HCT116 (cell line): ENCODE results near the gene KDM6B. TPM values are rescaled to one million over a fixed set of nuclear protein-coding genes. Genes with fewer than 3 reads are reported as not detected.

ENCODE experiments used
- ATAC-seq: fragments of 200-7000 bp; cut with Tn5 transposase; 2 replicates; pipeline ENCODE4 v1.9.1; 2020; ENCODE audit warnings: mild to moderate bottlenecking, moderate library complexity
- BruUV-seq: library from RNA; stranded (reverse); fragments of 400-500 nt; replicated peaks from 2 replicates; lab custom pipeline; 2021; lab: Mats Ljungman, UMichigan
- CTCF ChIA-PET: fragments of 300-600 bp; sonication (Branson Sonifier 250); formaldehyde crosslinking; loops from one replicate; lab custom pipeline; 2021; ENCODE audit warnings: antibody characterized with exemption; lab: Charles Lee
- POLR2A ChIA-PET: fragments of 300-600, 350-600 bp; sonication (Branson Sonifier 250); formaldehyde crosslinking; loops from one replicate; lab custom pipeline; 2021; ENCODE audit warnings: antibody characterized with exemption; lab: Charles Lee
- RAD21 ChIA-PET, 2 experiments: fragments of 300-600 bp; sonication (Branson Sonifier 250); formaldehyde crosslinking; loops; one replicate each; lab custom pipeline; 2023; ENCODE audit warnings: low total read pairs in 2 of 2; ENCODE audit not compliant: uncharacterized antibody in 2 of 2, unreplicated experiment in 2 of 2, low non-redundant PET in 1 of 2; lab: Charles Lee
- DNase-seq: peaks from one replicate; pipeline ENCODE4 v3.0.0-alpha.2; 2010; ENCODE audit warnings: low read depth, low spot score
- H2AFZ ChIP-seq: fragments of 200-600 bp; shearing (Covaris generic), sonication (generic); 2 replicates; pipeline ENCODE4 v1.6.1; 2017; ENCODE audit warnings: low read depth, mixed run types, mixed read lengths, antibody characterized with exemption, low read length; ENCODE audit not compliant: poor library complexity, severe bottlenecking
- H3K27ac ChIP-seq: 2 replicates; pipeline ENCODE4 v1.5.1; 2012; ENCODE audit warnings: low read depth, low read length
- H3K27me3 ChIP-seq: fragments of 200-600 bp; sonication (generic); 2 replicates; pipeline ENCODE4 v1.6.1; 2016; ENCODE audit warnings: mixed run types, low read length, mixed read lengths; ENCODE audit not compliant: insufficient read depth
- H3K36me3 ChIP-seq, 2 experiments: fragments of 200-500 bp in 1 of 2; fragments of 200-600 bp in 1 of 2; sonication (Bioruptor generic) in 1 of 2; sonication (generic) in 1 of 2; 2 replicates each; pipeline versions ENCODE4 v1.5.1 to v1.6.1; 2014 to 2016; ENCODE audit warnings: low read length in 2 of 2, inconsistent platforms in 1 of 2, mixed read lengths in 1 of 2, mixed run types in 1 of 2; ENCODE audit not compliant: insufficient read depth in 2 of 2, control insufficient read depth in 1 of 2
- H3K4me1 ChIP-seq, 2 experiments: fragments of 200-600 bp in 1 of 2; sonication (generic) in 1 of 2; 2 replicates each; pipeline versions ENCODE4 v1.5.1 to v1.6.1; 2012 to 2017; ENCODE audit warnings: low read length in 2 of 2, inconsistent platforms in 1 of 2, mild to moderate bottlenecking in 1 of 2, mixed read lengths in 1 of 2, mixed run types in 1 of 2, moderate library complexity in 1 of 2; ENCODE audit not compliant: insufficient read depth in 2 of 2, control insufficient read depth in 1 of 2
- H3K4me2 ChIP-seq: fragments of 200-600 bp; sonication (generic); 2 replicates; pipeline ENCODE4 v1.6.1; 2017; ENCODE audit warnings: mixed run types, low read length, mixed read lengths
- H3K4me3 ChIP-seq, 2 experiments: fragments of 200-600 bp in 1 of 2; sonication (generic) in 1 of 2; replicated peaks in 1 of 2; 2 replicates each; pipeline ENCODE4 v1.5.1; 2011 to 2016; ENCODE audit warnings: low read length in 2 of 2, control low read depth in 1 of 2, low read depth in 1 of 2, mild to moderate bottlenecking in 1 of 2, mixed read lengths in 1 of 2, mixed run types in 1 of 2
- H3K79me2 ChIP-seq: fragments of 200-600 bp; sonication (generic); 2 replicates; pipeline ENCODE4 v1.6.1; 2017; ENCODE audit warnings: mild to moderate bottlenecking, mixed run types, low read length, moderate library complexity, mixed read lengths; ENCODE audit not compliant: insufficient read depth
- H3K9ac ChIP-seq: fragments of 200-600 bp; sonication (generic); 2 replicates; pipeline ENCODE4 v1.6.1; 2016; ENCODE audit warnings: low read length, mixed read lengths
- H3K9me2 ChIP-seq: fragments of 200-600 bp; sonication (generic), shearing (Covaris generic); 2 replicates; pipeline ENCODE4 v1.6.1; 2017; ENCODE audit warnings: mixed run types, mild to moderate bottlenecking, moderate library complexity; ENCODE audit not compliant: insufficient read depth
- H3K9me3 ChIP-seq, 2 experiments: fragments of 200-500 bp in 1 of 2; fragments of 200-600 bp in 1 of 2; sonication (Bioruptor generic) in 1 of 2; sonication (generic) in 1 of 2; 2 replicates each; pipeline ENCODE4 v1.6.1; 2014 to 2017; ENCODE audit warnings: low read length in 2 of 2, mixed read lengths in 2 of 2, inconsistent platforms in 1 of 2, low read depth in 1 of 2, mild to moderate bottlenecking in 1 of 2, mixed run types in 1 of 2, moderate library complexity in 1 of 2; ENCODE audit not compliant: control insufficient read depth in 1 of 2, insufficient read depth in 1 of 2
- H4K20me1 ChIP-seq: fragments of 200-600 bp; sonication (generic), shearing (Covaris generic); 2 replicates; pipeline ENCODE4 v1.6.1; 2017; ENCODE audit warnings: mixed run types, mild to moderate bottlenecking, moderate library complexity; ENCODE audit not compliant: insufficient read depth
- ATF3 ChIP-seq: IDR thresholded peaks from 2 replicates; pipeline ENCODE4 v1.6.1; 2012
- CBX3 ChIP-seq: IDR thresholded peaks from 2 replicates; pipeline ENCODE4 v1.6.1; 2012; ENCODE audit warnings: low read depth
- CTCF ChIP-seq, 3 experiments: fragments of 200-600 bp in 1 of 3; sonication (generic) in 1 of 3; IDR thresholded peaks in 2 of 3; conservative IDR thresholded peaks in 1 of 3; 2 replicates each; pipeline ENCODE4 v1.5.1; 2012 to 2017; ENCODE audit warnings: low read depth in 2 of 3, low read length in 2 of 3, antibody characterized with exemption in 1 of 3, borderline replicate concordance in 1 of 3, control low read depth in 1 of 3, mild to moderate bottlenecking in 1 of 3, mixed read lengths in 1 of 3, mixed run types in 1 of 3, moderate library complexity in 1 of 3; ENCODE audit not compliant: insufficient read depth in 1 of 3
- EGR1 ChIP-seq: IDR thresholded peaks from 2 replicates; pipeline ENCODE4 v1.6.1; 2012; ENCODE audit warnings: low read depth
- ELF1 ChIP-seq: IDR thresholded peaks from 2 replicates; pipeline ENCODE4 v1.6.1; 2012; ENCODE audit warnings: low read depth, borderline replicate concordance
- EZH2 ChIP-seq: fragments of 200-600 bp; sonication (generic); IDR thresholded peaks from 2 replicates; pipeline ENCODE4 v1.6.1; 2017; ENCODE audit warnings: antibody characterized with exemption, mixed run types
- JUND ChIP-seq: IDR thresholded peaks from 2 replicates; pipeline ENCODE4 v1.6.1; 2012
- MAX ChIP-seq: IDR thresholded peaks from 2 replicates; pipeline ENCODE4 v1.6.1; 2012
- POLR2A ChIP-seq: IDR thresholded peaks from 2 replicates; pipeline ENCODE4 v1.7.0; 2011; ENCODE audit warnings: borderline replicate concordance; ENCODE audit not compliant: insufficient read depth, insufficient read length; ENCODE audit errors: extremely low read depth
- POLR2AphosphoS5 ChIP-seq: IDR thresholded peaks from 2 replicates; pipeline ENCODE4 v1.6.1; 2011; ENCODE audit warnings: mild to moderate bottlenecking, low read depth, low read length, moderate library complexity
- REST ChIP-seq: IDR thresholded peaks from 2 replicates; pipeline ENCODE4 v1.6.1; 2012; ENCODE audit warnings: low read depth
- SIN3A ChIP-seq: IDR thresholded peaks from 2 replicates; pipeline ENCODE4 v1.6.1; 2012; ENCODE audit warnings: low read depth
- SP1 ChIP-seq: IDR thresholded peaks from 2 replicates; pipeline ENCODE4 v1.6.1; 2012; ENCODE audit warnings: low read depth
- TCF7L2 ChIP-seq: IDR thresholded peaks from 2 replicates; pipeline ENCODE4 v1.7.0; 2011; ENCODE audit warnings: borderline replicate concordance, inconsistent platforms; ENCODE audit not compliant: insufficient read depth, insufficient read length; ENCODE audit errors: extremely low read depth
- YY1 ChIP-seq: IDR thresholded peaks from 2 replicates; pipeline ENCODE4 v1.6.1; 2011; ENCODE audit warnings: low read length, low read depth, moderate library complexity, mild to moderate bottlenecking; ENCODE audit not compliant: insufficient replicate concordance; ENCODE audit errors: extremely low read depth
- ZFX ChIP-seq: fragments of 450-650 bp; IDR thresholded peaks from 2 replicates; pipeline ENCODE4 v1.6.1; 2017
- ZNF274 ChIP-seq: fragments of 200-500 bp; sonication (Bioruptor generic); IDR thresholded peaks from 2 replicates; pipeline ENCODE4 v1.6.1; 2014; ENCODE audit warnings: mild to moderate bottlenecking, low read depth, low read length, inconsistent platforms
- intact Hi-C: fragments of 100-400 bp; cut with micrococcal nuclease; formaldehyde crosslinking; loops from 2 replicates; pipeline ENCODE4 v1.10.0; 2022
- total RNA-seq: library from RNA; stranded (reverse); gene quantifications from one replicate; pipeline ENCODE4 v1.2.1, GENCODE V29; 2021; ENCODE audit not compliant: unreplicated experiment

Gene KDM6B
- total RNA-seq, 1 experiment from 2014 or later: 42.1 TPM

- H2AFZ ChIP-seq: no peak overlapping the region
- ChIA-PET CTCF (interaction anchor here (1.8 kb wide), 1 partner anchor 8 kb away, joined by 9 read pairs; no protein-coding TSS in a partner anchor), RAD21 (no interaction called here), POLR2A (interaction anchor here (0.6 to 1.1 kb wide), 2 partner anchors 28 to 213 kb away, joined by 3 read pairs; no protein-coding TSS in a partner anchor)
- no peak overlapping the region for H3K4me3 ChIP-seq
- H3K9me3 ChIP-seq: no peaks in the 10 kb centered on the region
- no peaks in the 10 kb centered on the region for H3K79me2 ChIP-seq
- no peak overlapping the region for H3K27ac ChIP-seq
- H3K27me3 ChIP-seq: no peaks in the 10 kb centered on the region
- no peak overlapping the region for H3K4me2 ChIP-seq
- DNase-seq (no peak), ATAC-seq (no peak)
- no peak overlapping the region for H3K9ac ChIP-seq
- no TSS peak for BruUV-seq
- TF ChIP-seq CTCF (IDR thresholded peaks at IDR 0.05 in 2 of 3, conservative IDR thresholded peaks at IDR 0.05 in 1 of 3; ENCODE audit: borderline replicate concordance in 1 of 3, insufficient read depth in 1 of 3, low read depth in 2 of 3, low read length in 2 of 3) (no peak), SIN3A (no peak), POLR2A (no peak), YY1 (no peak), SP1 (no peak), MAX (no peak), ZFX (no peak), EZH2 (no peak), REST (no peak), POLR2AphosphoS5 (no peak), JUND (no peak), CBX3 (no peak), ATF3 (no peak), EGR1 (no peak), ZNF274 (no peak), ELF1 (no peak), TCF7L2 (no peak)
- intact Hi-C loops: no loop called here
- no peaks in the 10 kb centered on the region for H3K9me2 ChIP-seq
- H3K4me1 ChIP-seq: no peaks in the 10 kb centered on the region
- H3K36me3 ChIP-seq: no peaks in the 10 kb centered on the region
- H4K20me1 ChIP-seq: no peaks in the 10 kb centered on the region
Observed at GRCh38 chr17:7816926-7817642, 16.9 kb upstream of the KDM6B start.
